Measurements from ENCODE around the gene FTO.

- TF ChIP-seq POLR2AphosphoS5 (IDR thresholded peaks at IDR 0.05; ENCODE audit: borderline replicate concordance, low read depth, low read length): no peak
- TF ChIP-seq EZH2 (IDR thresholded peaks at IDR 0.05): no peak
- TF ChIP-seq FOXP2 (optimal IDR thresholded peaks at IDR 0.05; ENCODE audit: control extremely low read depth, extremely low read length, insufficient read depth): no peak
These were observed 390.7 kb downstream of the FTO start for GRCh38 chr16:54094641-54095040.

All from SK-N-MC (cell line).